ENCODE measurements around the gene FOS. TPM values are rescaled to one million over a fixed set of nuclear protein-coding genes. Genes with fewer than 3 reads are reported as not detected.

The FOS gene
- total RNA-seq: 302 TPM
- long read RNA-seq, transcript FOS-201 (4 exons, 2,158 nt): major isoform, 109 of 160 reads
- long read RNA-seq, transcript FOS-206 (2 exons, 1,280 nt): minor isoform, 6 of 160 reads
- long read RNA-seq, transcript FOS-208 (3 exons, 1,496 nt): minor isoform, 16 of 160 reads
- long read RNA-seq, partial matches to known transcripts: 0 of 160 reads
- long read RNA-seq, other reads (novel, unspliced or antisense): 29 of 160 reads

GRCh38 chr14:75278422-75279152 is at the start of gene FOS:
Gene FOS, plus strand, starts transcription at chr14:75278828. Its CDS starts 155 bp downstream, at chr14:75278983.
- H3K9me3 ChIP-seq: no peaks in the 10 kb centered on the region
- TF ChIP-seq CTCF (IDR thresholded peaks at IDR 0.05): no peak
- peak within 1 kb of the TSS; percentile 90 for H3K4me3 ChIP-seq
- peaks cover 20% of the 10 kb centered on the region for H3K36me3 ChIP-seq
- no peaks in the 10 kb centered on the region for H3K27me3 ChIP-seq (ENCODE audit: low read depth)
- peak; percentile 94 for DNase-seq
- H3K4me1 ChIP-seq: peaks cover 58% of the 10 kb centered on the region
- peak; percentile 71 to 83 for ATAC-seq
- H3K27ac ChIP-seq: peak within 1 kb of the TSS; percentile 100
- intact Hi-C loops (cut with DNase I): no loop called here

GRCh38 chr14:75229661-75230139 is 48.9 kb upstream of the FOS start:
- H3K9me3 ChIP-seq: no peaks in the 10 kb centered on the region
- H3K36me3 ChIP-seq: no peaks in the 10 kb centered on the region
- ATAC-seq (peak in 1 of 2 donors; percentile 16), DNase-seq (no peak)
- peaks cover 30% of the 10 kb centered on the region for H3K4me1 ChIP-seq
- no peak overlapping the region for H3K27ac ChIP-seq
- TF ChIP-seq CTCF (IDR thresholded peaks at IDR 0.05): no peak
- no peak overlapping the region for H3K4me3 ChIP-seq
- H3K27me3 ChIP-seq (ENCODE audit: low read depth): no peaks in the 10 kb centered on the region
- intact Hi-C loops (cut with DNase I): no loop called here

GRCh38 chr14:75230140-75230792 is 48.4 kb upstream of the FOS start:
- H3K4me3 ChIP-seq: no peak overlapping the region
- H3K27me3 ChIP-seq (ENCODE audit: low read depth): no peaks in the 10 kb centered on the region
- TF ChIP-seq CTCF (IDR thresholded peaks at IDR 0.05): no peak
- H3K4me1 ChIP-seq: peaks cover 30% of the 10 kb centered on the region
- DNase-seq: peak; percentile 71
- no peak overlapping the region for H3K27ac ChIP-seq
- intact Hi-C loops (cut with DNase I): no loop called here
- H3K9me3 ChIP-seq: no peaks in the 10 kb centered on the region
- peak; percentile 59 to 64 for ATAC-seq
- no peaks in the 10 kb centered on the region for H3K36me3 ChIP-seq

- no peak for DNase-seq
- Histone ChIP-seq H3K36me3 (no peaks in the 10 kb centered on the region), H3K4me1 (peaks cover 33% of the 10 kb centered on the region), H3K9me3 (no peaks in the 10 kb centered on the region), H3K27me3 (ENCODE audit: low read depth) (no peaks in the 10 kb centered on the region), H3K27ac (no peak overlapping the region), H3K4me3 (no peak overlapping the region)
- no peak for ATAC-seq
- no peak for TF ChIP-seq CTCF (IDR thresholded peaks at IDR 0.05)
- intact Hi-C loops (cut with DNase I): no loop called here
Observed at GRCh38 chr14:75231320-75231719, 47.3 kb upstream of the FOS start.

GRCh38 chr14:75232191-75232590 is 46.4 kb upstream of the FOS start:
- DNase-seq (no peak), ATAC-seq (no peak)
- Histone ChIP-seq H3K27ac (no peak overlapping the region), H3K9me3 (no peaks in the 10 kb centered on the region), H3K4me3 (no peak overlapping the region), H3K36me3 (no peaks in the 10 kb centered on the region), H3K4me1 (peaks cover 40% of the 10 kb centered on the region), H3K27me3 (ENCODE audit: low read depth) (no peaks in the 10 kb centered on the region)
- intact Hi-C loops (cut with DNase I): no loop called here
- no peak for TF ChIP-seq CTCF (IDR thresholded peaks at IDR 0.05)
